Activated CD8-positive, alpha-beta T cell treated with anti-CD3 and anti-CD28 coated beads, Interleukin-2, amount 10 ng/mL, durations not matched to agents 7 days and 5 days (primary cell): ENCODE data around the gene TMEM151A. TPM values are rescaled to one million over a fixed set of nuclear protein-coding genes. Genes with fewer than 3 reads are reported as not detected.

ENCODE experiments used
- ATAC-seq: fragments of 150-1000 bp; cut with Tn5 transposase; one replicate; pipeline ENCODE4 v1.10.0; 2021; ENCODE audit warnings: moderate library complexity
- CTCF ChIA-PET: fragments of 350-600 bp; sonication (Branson Sonifier 250); formaldehyde crosslinking; loops from one replicate; lab custom pipeline; 2021; ENCODE audit warnings: antibody characterized with exemption; lab: Charles Lee
- POLR2A ChIA-PET: fragments of 350-600 bp; sonication (Branson Sonifier 250); formaldehyde crosslinking; loops from one replicate; lab custom pipeline; 2021; ENCODE audit warnings: antibody characterized with exemption; lab: Charles Lee
- DNase-seq: peaks from one replicate; pipeline ENCODE4 v3.0.0-alpha.2; 2020
- H3K27ac Mint-ChIP-seq: one replicate; pipeline ENCODE4 v1.8.0; 2021; ENCODE audit warnings: mild to moderate bottlenecking, mixed read lengths
- H3K27me3 Mint-ChIP-seq: one replicate; pipeline ENCODE4 v1.8.0; 2021; ENCODE audit warnings: low read depth, mixed read lengths
- H3K36me3 Mint-ChIP-seq: one replicate; pipeline ENCODE4 v1.8.0; 2021; ENCODE audit warnings: low read depth, mixed read lengths
- H3K4me1 Mint-ChIP-seq: one replicate; pipeline ENCODE4 v1.8.0; 2021; ENCODE audit warnings: low read depth, mixed read lengths
- H3K4me3 Mint-ChIP-seq: one replicate; pipeline ENCODE4 v1.8.0; 2021; ENCODE audit warnings: mild to moderate bottlenecking, mixed read lengths
- H3K9me3 Mint-ChIP-seq: one replicate; pipeline ENCODE4 v1.8.0; 2022; ENCODE audit warnings: mixed read lengths; ENCODE audit not compliant: insufficient read depth
- total RNA-seq, 2 experiments: library from RNA; stranded (reverse); gene quantifications; one replicate each; pipeline ENCODE4 v1.2.3, GENCODE V29; 2021

TMEM151A gene
- total RNA-seq, 2 experiments from 2014 or later: not detected

DNA sequence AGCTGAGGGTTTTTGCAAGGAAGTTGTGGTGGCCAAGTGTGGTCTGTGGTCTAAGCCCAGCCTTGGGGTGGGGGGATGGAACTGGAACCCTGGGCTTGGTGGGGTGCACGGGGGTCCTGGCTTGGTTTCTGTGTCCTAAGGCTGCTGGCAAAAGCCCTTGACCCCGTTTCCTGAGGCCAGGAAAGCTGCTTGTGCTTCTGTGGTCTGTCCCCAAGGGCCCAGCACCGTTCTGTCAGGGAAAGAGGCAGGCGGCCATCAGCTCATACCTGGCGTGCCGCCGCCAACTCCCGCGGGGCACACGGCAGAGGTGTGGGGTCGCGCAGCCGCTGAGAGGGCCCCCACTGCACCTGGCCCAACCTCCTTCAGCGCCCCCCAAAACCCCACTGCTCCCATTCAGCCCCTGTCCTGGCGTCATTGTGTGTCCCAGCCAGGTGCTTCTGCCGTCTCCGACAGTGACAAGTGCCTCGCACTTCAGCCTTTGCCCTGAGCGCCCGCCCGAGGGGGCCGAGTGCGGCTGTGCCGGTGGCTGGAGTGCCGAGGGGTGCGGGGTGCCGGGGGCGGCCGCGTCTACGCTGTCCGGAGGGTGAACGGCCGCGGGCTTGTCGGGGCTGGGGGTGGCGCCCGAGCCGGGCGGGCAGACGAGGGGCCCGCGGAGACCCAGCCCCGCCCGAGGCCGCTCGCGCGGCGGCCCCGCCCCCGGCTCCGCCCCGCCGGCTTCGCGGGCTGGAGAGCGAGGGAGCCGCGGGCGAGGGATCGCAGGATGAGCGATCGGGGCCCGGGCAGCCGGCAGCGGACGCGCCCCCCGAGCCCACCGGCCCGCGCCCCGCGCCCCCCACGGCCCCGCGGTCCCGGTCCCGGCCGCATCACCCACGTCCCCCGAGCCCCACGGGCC, 14.0 kb upstream of the TMEM151A start, which contains the start of gene CNIH2:
TSS of gene CNIH2 (plus strand) at position 705 of the 892 bp plus-strand sequence. CDS start 282 bp downstream, outside the sequence.
- CTCF ChIA-PET: interaction anchor here (1.3 kb wide), 1 partner anchor 12 kb away, joined by 3 read pairs; the partner anchor contains the start of gene YIF1A
- peak within 1 kb of the TSS; percentile 43 for H3K4me3 Mint-ChIP-seq
- no peaks in the 10 kb centered on the region for H3K9me3 Mint-ChIP-seq
- ATAC-seq (peak; percentile 32), DNase-seq (peak; percentile 46)
- H3K36me3 Mint-ChIP-seq: peaks cover 29% of the 10 kb centered on the region
- peak within 1 kb of the TSS; percentile 20 for H3K27ac Mint-ChIP-seq
- POLR2A ChIA-PET: interaction anchor here (1.1 to 1.4 kb wide), 2 partner anchors 10 to 12 kb away, joined by 3 to 5 read pairs; partner anchors contain the start of gene YIF1A
- H3K4me1 Mint-ChIP-seq: peaks cover 44% of the 10 kb centered on the region
- peaks cover 7% of the 10 kb centered on the region for H3K27me3 Mint-ChIP-seq

- no peaks in the 10 kb centered on the region for H3K9me3 Mint-ChIP-seq
- peak overlapping the region; percentile 43 for H3K4me3 Mint-ChIP-seq
- H3K27ac Mint-ChIP-seq: peak overlapping the region; percentile 20
- peaks cover 42% of the 10 kb centered on the region for H3K4me1 Mint-ChIP-seq
- peaks cover 21% of the 10 kb centered on the region for H3K36me3 Mint-ChIP-seq
- POLR2A ChIA-PET: interaction anchor here (1.0 kb wide), 1 partner anchor 11 kb away, joined by 8 read pairs; no protein-coding TSS in a partner anchor
- H3K27me3 Mint-ChIP-seq: peaks cover 7% of the 10 kb centered on the region
- peak; percentile 1 for ATAC-seq
- no peak for DNase-seq
- CTCF ChIA-PET: interaction anchor here (6.3 kb wide), 1 partner anchor 8 kb away, joined by 64 read pairs; the partner anchor contains the start of gene RAB1B
Measured at GRCh38 chr11:66278363-66279091, 13.2 kb upstream of the TMEM151A start.

GRCh38 chr11:66279092-66279734, 12.5 kb upstream of the TMEM151A start:
- DNase-seq (no peak), ATAC-seq (no peak)
- CTCF ChIA-PET: interaction anchor here (1.7 to 6.3 kb wide), 2 partner anchors 9 to 10 kb away, joined by 6 to 64 read pairs; partner anchors contain the start of genes RAB1B and YIF1A
- Mint-ChIP-seq H3K27me3 (peaks cover 7% of the 10 kb centered on the region), H3K27ac (peak overlapping the region; percentile 20), H3K4me3 (no peak overlapping the region), H3K4me1 (peaks cover 41% of the 10 kb centered on the region), H3K36me3 (peaks cover 17% of the 10 kb centered on the region), H3K9me3 (no peaks in the 10 kb centered on the region)
- POLR2A ChIA-PET: interaction anchor here (1.0 kb wide), 1 partner anchor 12 kb away, joined by 8 read pairs; no protein-coding TSS in a partner anchor

GRCh38 chr11:66280428-66280827, 11.3 kb upstream of the TMEM151A start:
- Mint-ChIP-seq H3K4me3 (no peak overlapping the region), H3K27ac (no peak overlapping the region), H3K27me3 (peaks cover 7% of the 10 kb centered on the region), H3K36me3 (peaks cover 10% of the 10 kb centered on the region), H3K9me3 (no peaks in the 10 kb centered on the region), H3K4me1 (peaks cover 41% of the 10 kb centered on the region)
- CTCF ChIA-PET: interaction anchor here (0.9 to 6.3 kb wide), 4 partner anchors 9 to 237 kb away, joined by 3 to 64 read pairs (median 10); partner anchors contain the start of genes RAB1B and YIF1A
- POLR2A ChIA-PET: interaction anchor here (0.5 to 3.3 kb wide), 5 partner anchors 8 to 342 kb away, joined by 3 to 16 read pairs (median 4); partner anchors contain the start of genes CD248, RAB1B and YIF1A
- DNase-seq: no peak
- ATAC-seq: no peak

DNA sequence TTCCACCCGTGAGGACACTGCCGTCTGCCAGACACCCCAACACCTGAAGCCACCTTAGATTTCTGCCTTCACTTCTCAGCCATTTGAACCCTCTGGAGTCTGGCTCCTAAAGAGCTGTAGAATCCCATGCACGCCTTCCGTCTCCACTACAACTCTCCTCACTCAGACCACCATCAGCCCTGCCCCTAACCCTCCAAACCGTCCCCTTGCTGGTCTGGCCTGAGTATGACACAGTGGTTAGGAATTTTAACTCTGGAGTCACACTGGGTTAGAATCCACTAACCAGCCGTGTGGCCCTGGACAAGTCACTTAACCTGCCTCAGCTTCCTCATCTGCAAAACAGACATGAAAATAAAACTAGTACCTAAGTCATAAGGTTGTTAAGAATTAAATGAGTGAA, 10.7 kb upstream of the TMEM151A start:
- Mint-ChIP-seq H3K4me3 (no peak overlapping the region), H3K27ac (peak overlapping the region; percentile 10), H3K27me3 (peaks cover 7% of the 10 kb centered on the region), H3K9me3 (no peaks in the 10 kb centered on the region), H3K4me1 (peaks cover 41% of the 10 kb centered on the region), H3K36me3 (peaks cover 5% of the 10 kb centered on the region)
- ChIA-PET POLR2A (interaction anchor here (0.5 to 3.3 kb wide), 6 partner anchors 8 to 342 kb away, joined by 3 to 16 read pairs (median 4); partner anchors contain the start of genes CD248, RAB1B and YIF1A), CTCF (interaction anchor here (0.9 to 6.3 kb wide), 5 partner anchors 8 to 238 kb away, joined by 3 to 64 read pairs (median 15); partner anchors contain the start of genes RAB1B and YIF1A)
- no peak for DNase-seq
- no peak for ATAC-seq

GRCh38 chr11:66281776-66282467, 9.8 kb upstream of the TMEM151A start:
- POLR2A ChIA-PET: interaction anchor here (1.1 to 3.3 kb wide), 3 partner anchors 10 to 23 kb away, joined by 3 to 16 read pairs (median 15); partner anchors contain the start of gene RAB1B
- no peak overlapping the region for H3K4me3 Mint-ChIP-seq
- peak overlapping the region; percentile 69 for H3K27ac Mint-ChIP-seq
- H3K9me3 Mint-ChIP-seq: no peaks in the 10 kb centered on the region
- ATAC-seq (no peak), DNase-seq (no peak)
- peaks cover 2% of the 10 kb centered on the region for H3K36me3 Mint-ChIP-seq
- CTCF ChIA-PET: interaction anchor here (1.0 to 6.3 kb wide), 13 partner anchors 8 to 283 kb away, joined by 3 to 64 read pairs (median 4); partner anchors contain the start of genes RAB1B and TMEM151A
- peaks cover 7% of the 10 kb centered on the region for H3K27me3 Mint-ChIP-seq
- peaks cover 43% of the 10 kb centered on the region for H3K4me1 Mint-ChIP-seq

DNA sequence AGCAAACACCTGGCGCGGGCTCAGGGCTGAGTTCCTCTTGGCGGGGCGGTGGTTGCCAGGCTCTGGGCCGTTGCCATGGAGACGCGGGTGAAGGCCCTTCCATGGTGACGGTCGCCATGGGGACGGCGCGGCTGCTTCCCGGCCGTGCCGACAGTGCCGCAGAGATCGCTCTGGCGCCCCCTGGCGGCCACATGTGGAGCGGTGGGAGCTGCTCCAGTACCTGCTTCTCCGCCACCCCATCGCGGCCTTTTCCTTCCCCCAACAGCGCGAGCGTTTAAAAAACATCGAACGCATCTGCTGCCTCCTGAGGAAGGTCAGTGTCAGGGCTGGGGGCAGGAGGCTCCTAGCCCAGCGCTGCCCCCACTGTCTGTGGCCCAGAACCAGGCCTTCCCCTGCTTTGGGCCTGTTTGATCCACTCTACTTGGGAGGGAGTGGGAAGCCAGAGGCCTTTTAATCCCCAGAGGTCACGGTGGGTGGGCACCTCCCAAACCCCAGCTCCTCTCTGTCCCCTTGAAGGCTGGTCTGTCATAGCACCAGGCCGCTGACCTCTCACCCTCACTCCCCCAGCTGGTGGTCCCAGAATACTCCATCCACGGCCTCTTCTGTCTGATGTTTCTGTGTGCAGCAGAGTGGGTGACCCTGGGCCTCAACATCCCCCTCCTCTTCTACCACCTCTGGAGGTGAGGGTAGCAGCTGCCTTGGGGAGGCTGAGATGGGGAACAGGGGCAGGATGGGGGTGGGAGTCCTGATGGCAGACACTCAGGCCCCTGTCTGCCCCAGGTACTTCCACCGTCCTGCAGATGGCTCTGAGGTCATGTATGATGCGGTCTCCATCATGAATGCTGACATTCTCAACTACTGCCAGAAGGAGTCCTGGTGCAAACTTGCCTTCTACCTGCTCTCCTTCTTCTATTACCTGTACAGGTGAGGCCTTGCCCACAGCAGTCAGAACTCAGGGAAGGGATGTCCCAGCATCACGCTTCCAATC, 8.9 kb upstream of the TMEM151A start:
- ChIA-PET CTCF (interaction anchor here (0.7 to 6.3 kb wide), 15 partner anchors 8 to 284 kb away, joined by 3 to 64 read pairs (median 4); partner anchors contain the start of genes RAB1B and TMEM151A), POLR2A (interaction anchor here (0.6 to 3.3 kb wide), 4 partner anchors 11 to 60 kb away, joined by 3 to 16 read pairs (median 9); partner anchors contain the start of gene RAB1B)
- H3K4me3 Mint-ChIP-seq: no peak overlapping the region
- peaks cover 7% of the 10 kb centered on the region for H3K27me3 Mint-ChIP-seq
- DNase-seq (peak; percentile 99), ATAC-seq (peak; percentile 86)
- H3K4me1 Mint-ChIP-seq: peaks cover 44% of the 10 kb centered on the region
- peaks cover 2% of the 10 kb centered on the region for H3K36me3 Mint-ChIP-seq
- H3K27ac Mint-ChIP-seq: peak overlapping the region; percentile 69
- no peaks in the 10 kb centered on the region for H3K9me3 Mint-ChIP-seq

DNA sequence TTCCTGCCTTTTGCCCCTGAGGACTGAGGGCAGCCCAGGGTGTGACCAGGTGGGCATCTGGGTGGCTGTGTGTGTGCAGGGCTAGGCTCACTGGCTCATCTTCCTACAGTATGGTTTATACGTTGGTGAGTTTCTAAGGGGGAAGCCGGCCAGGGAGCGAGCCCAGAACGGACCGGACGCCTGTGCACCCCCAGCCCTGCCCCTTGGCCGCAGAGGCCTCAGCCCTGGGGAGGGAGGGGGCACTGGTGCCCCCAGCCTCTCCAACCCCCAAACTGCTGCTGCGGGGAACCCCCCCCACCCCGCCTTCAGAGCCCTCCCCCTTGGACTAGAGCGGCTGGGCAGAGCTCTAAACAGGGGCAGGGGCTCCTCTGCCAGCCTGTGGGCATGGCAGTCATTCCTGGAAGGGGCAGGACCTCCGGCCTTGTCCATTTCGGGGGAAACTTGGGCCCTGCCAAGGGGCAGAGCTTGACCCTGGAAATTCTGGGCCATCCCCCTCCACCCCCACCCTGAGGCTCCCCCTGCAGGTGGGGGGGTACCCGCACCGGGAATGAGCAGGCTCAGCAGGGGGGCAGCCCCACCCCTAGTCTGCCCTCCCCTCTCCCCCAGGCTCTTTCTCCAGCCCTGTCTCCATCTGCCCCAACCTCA, 8.1 kb upstream of the TMEM151A start:
- H3K27ac Mint-ChIP-seq: no peak overlapping the region
- no peak overlapping the region for H3K4me3 Mint-ChIP-seq
- peaks cover 2% of the 10 kb centered on the region for H3K36me3 Mint-ChIP-seq
- CTCF ChIA-PET: interaction anchor here (0.9 to 6.3 kb wide), 9 partner anchors 8 to 148 kb away, joined by 3 to 64 read pairs (median 6); partner anchors contain the start of genes RAB1B and TMEM151A
- POLR2A ChIA-PET: no interaction called here
- peaks cover 7% of the 10 kb centered on the region for H3K27me3 Mint-ChIP-seq
- peaks cover 50% of the 10 kb centered on the region for H3K4me1 Mint-ChIP-seq
- ATAC-seq: no peak
- H3K9me3 Mint-ChIP-seq: no peaks in the 10 kb centered on the region
- no peak for DNase-seq
